Chondrocyte (in vitro differentiated cells): ENCODE results near the gene SPRN. TPM values are rescaled to one million over a fixed set of nuclear protein-coding genes. Genes with fewer than 3 reads are reported as not detected.
"Not testable (repeated sequence)": the region's sequence is repeated elsewhere in the genome, so short reads cannot be mapped to it uniquely, and the experiment has no call there.

Experiments used
- DNase-seq: peaks from one replicate; pipeline ENCODE4 v3.0.0; 2021; ENCODE audit warnings: mixed read lengths, low spot score
- H3K27ac Mint-ChIP-seq: one replicate; pipeline ENCODE4 v1.8.0; 2021; ENCODE audit warnings: mild to moderate bottlenecking, moderate library complexity, mixed read lengths; ENCODE audit not compliant: unreplicated experiment
- H3K27me3 Mint-ChIP-seq: 2 replicates; pipeline ENCODE4 v1.8.0; 2021; ENCODE audit warnings: low read depth, mixed read lengths
- H3K36me3 Mint-ChIP-seq: 2 replicates; pipeline ENCODE4 v1.8.0; 2021; ENCODE audit warnings: low read depth, mixed read lengths
- H3K4me1 Mint-ChIP-seq: 2 replicates; pipeline ENCODE4 v1.8.0; 2021; ENCODE audit warnings: low read depth, mild to moderate bottlenecking, mixed read lengths
- H3K4me3 Mint-ChIP-seq: one replicate; pipeline ENCODE4 v1.8.0; 2021; ENCODE audit warnings: mild to moderate bottlenecking, moderate library complexity, mixed read lengths; ENCODE audit not compliant: unreplicated experiment
- H3K9me3 Mint-ChIP-seq: 2 replicates; pipeline ENCODE4 v1.8.0; 2021; ENCODE audit warnings: low read depth, mixed read lengths
- CTCF ChIP-seq: fragments of 200-600 bp; sonication (generic); IDR thresholded peaks from 2 replicates; pipeline ENCODE4 v1.5.0; 2021; ENCODE audit warnings: antibody characterized with exemption, mild to moderate bottlenecking, moderate library complexity
- total RNA-seq: library from RNA; stranded (reverse); gene quantifications from 3 replicates; pipeline ENCODE4 v1.2.1, GENCODE V29; 2021

SPRN gene
- total RNA-seq, 1 donor from 2014 or later = 6.5 TPM

GRCh38 chr10:133439517-133440461, 15.4 kb upstream of the SPRN start:
- TF ChIP-seq CTCF = no peak
- peaks cover 7% of the 10 kb centered on the region for H3K36me3 Mint-ChIP-seq
- H3K9me3 Mint-ChIP-seq = peaks cover 3% of the 10 kb centered on the region
- H3K27ac Mint-ChIP-seq = no peak overlapping the region
- H3K4me1 Mint-ChIP-seq = no peaks in the 10 kb centered on the region
- DNase-seq = no peak
- no peaks in the 10 kb centered on the region for H3K27me3 Mint-ChIP-seq
- H3K4me3 Mint-ChIP-seq = no peak overlapping the region

GRCh38 chr10:133438711-133439273, 14.4 kb upstream of the SPRN start:
- no peak overlapping the region for H3K4me3 Mint-ChIP-seq
- peak; percentile 58 for TF ChIP-seq CTCF
- peaks cover 3% of the 10 kb centered on the region for H3K9me3 Mint-ChIP-seq
- H3K27ac Mint-ChIP-seq = no peak overlapping the region
- no peaks in the 10 kb centered on the region for H3K4me1 Mint-ChIP-seq
- no peak for DNase-seq
- no peaks in the 10 kb centered on the region for H3K27me3 Mint-ChIP-seq
- peaks cover 7% of the 10 kb centered on the region for H3K36me3 Mint-ChIP-seq

- not testable (repeated sequence) for H3K9me3 Mint-ChIP-seq, H3K36me3 Mint-ChIP-seq, H3K4me1 Mint-ChIP-seq, H3K4me3 Mint-ChIP-seq, H3K27ac Mint-ChIP-seq, DNase-seq, H3K27me3 Mint-ChIP-seq
Observed at GRCh38 chr10:133432789-133433188, 8.4 kb upstream of the SPRN start.

GRCh38 chr10:133431888-133432613, 7.6 kb upstream of the SPRN start:
- not testable (repeated sequence) for H3K27me3 Mint-ChIP-seq, H3K4me3 Mint-ChIP-seq, H3K9me3 Mint-ChIP-seq, H3K4me1 Mint-ChIP-seq, DNase-seq, H3K36me3 Mint-ChIP-seq, H3K27ac Mint-ChIP-seq

GRCh38 chr10:133429571-133429970, 5.1 kb upstream of the SPRN start:
- H3K27me3 Mint-ChIP-seq, DNase-seq, H3K9me3 Mint-ChIP-seq, H3K4me1 Mint-ChIP-seq, H3K36me3 Mint-ChIP-seq, H3K27ac Mint-ChIP-seq, H3K4me3 Mint-ChIP-seq: not testable (repeated sequence)

GRCh38 chr10:133424102-133424501, 323 bp downstream of the SPRN start:
- H3K4me3 Mint-ChIP-seq, H3K27me3 Mint-ChIP-seq, H3K9me3 Mint-ChIP-seq, DNase-seq, H3K36me3 Mint-ChIP-seq, H3K27ac Mint-ChIP-seq, H3K4me1 Mint-ChIP-seq: not testable (repeated sequence)
